ENCODE data around the gene UQCC5. TPM values are rescaled to one million over a fixed set of nuclear protein-coding genes. Genes with fewer than 3 reads are reported as not detected.

Gene UQCC5
- total and polyA plus RNA-seq, 4 donors = 3.3 to 39.9 (median 6.8) TPM

GRCh38 chr3:52568069-52568468 lies 31.7 kb downstream of the UQCC5 start:
- no peaks in the 10 kb centered on the region for H3K9me3 ChIP-seq (ENCODE audit: control insufficient read depth in 4 of 4, low read length in 3 of 4)
- H3K27ac ChIP-seq (ENCODE audit: low read depth in 1 of 2, low read length in 2 of 2) = no peak overlapping the region
- peaks cover 3 to 22% (median 10%) of the 10 kb centered on the region in 4 donors for H3K36me3 ChIP-seq (ENCODE audit: control insufficient read depth in 4 of 4, insufficient read depth in 3 of 4, low read depth in 1 of 4, low read length in 3 of 4)

GRCh38 chr3:52570076-52570475 lies 33.7 kb downstream of the UQCC5 start:
- H3K27me3 ChIP-seq (ENCODE audit: control insufficient read depth in 4 of 4, insufficient read depth in 4 of 4, low read length in 3 of 4) = no peaks in the 10 kb centered on the region
- peaks cover 3 to 25% (median 12%) of the 10 kb centered on the region in 4 donors for H3K36me3 ChIP-seq (ENCODE audit: control insufficient read depth in 4 of 4, insufficient read depth in 3 of 4, low read depth in 1 of 4, low read length in 3 of 4)
- no peaks in the 10 kb centered on the region for H3K9me3 ChIP-seq (ENCODE audit: control insufficient read depth in 4 of 4, low read length in 3 of 4)
- H3K27ac ChIP-seq (ENCODE audit: low read depth in 1 of 2, low read length in 2 of 2) = no peak overlapping the region
- no peaks in the 10 kb centered on the region for H3K4me1 ChIP-seq (ENCODE audit: control insufficient read depth in 4 of 4, insufficient read depth in 4 of 4, low read length in 3 of 4)
- 97% methylated on average over 4 of the region's 4 CpGs for WGBS
- no peak overlapping the region for H3K4me3 ChIP-seq (ENCODE audit: low read depth in 1 of 3, low read length in 3 of 3)
- no peak overlapping the region for H3K9ac ChIP-seq (ENCODE audit: low read depth in 1 of 2, low read length in 2 of 2)
- DNase-seq (ENCODE audit: low spot score) = no peak
- TF ChIP-seq RAD21 (IDR thresholded peaks at IDR 0.05) = no peak
- TF ChIP-seq FOXA2 (IDR thresholded peaks at IDR 0.05) = no peak
- TF ChIP-seq TAF1 (conservative IDR thresholded peaks at IDR 0.05) = no peak
- TF ChIP-seq FOXA1 (IDR thresholded peaks at IDR 0.05) = no peak
- TF ChIP-seq HNF4A (conservative IDR thresholded peaks at IDR 0.05) = no peak
- TF ChIP-seq RXRA (IDR thresholded peaks at IDR 0.05) = no peak
- no peak for TF ChIP-seq ZBTB33 (IDR thresholded peaks at IDR 0.05)
- TF ChIP-seq GABPA (IDR thresholded peaks at IDR 0.05 in 1 of 2, conservative IDR thresholded peaks at IDR 0.05 in 1 of 2) = no peak
- TF ChIP-seq MAX (IDR thresholded peaks at IDR 0.05) = no peak
- TF ChIP-seq YY1 (IDR thresholded peaks at IDR 0.05) = no peak
- TF ChIP-seq CTCF (IDR thresholded peaks at IDR 0.05; ENCODE audit: low read depth, low read length, missing input control) = no peak

More at GRCh38 chr3:52568069-52568468, 31.7 kb downstream of the UQCC5 start:
- DNase-seq (ENCODE audit: low spot score) = no peak
- no peak overlapping the region for H3K4me3 ChIP-seq (ENCODE audit: low read depth in 1 of 3, low read length in 3 of 3)
- H3K27me3 ChIP-seq (ENCODE audit: control insufficient read depth in 4 of 4, insufficient read depth in 4 of 4, low read length in 3 of 4) = no peaks in the 10 kb centered on the region
- no peak for TF ChIP-seq TAF1 (conservative IDR thresholded peaks at IDR 0.05)
- no peak for TF ChIP-seq CTCF (IDR thresholded peaks at IDR 0.05; ENCODE audit: low read depth, low read length, missing input control)
- TF ChIP-seq MAX (IDR thresholded peaks at IDR 0.05) = no peak
- no peak for TF ChIP-seq RXRA (IDR thresholded peaks at IDR 0.05)
- no peak for TF ChIP-seq GABPA (IDR thresholded peaks at IDR 0.05 in 1 of 2, conservative IDR thresholded peaks at IDR 0.05 in 1 of 2)
- no peak for TF ChIP-seq REST (IDR thresholded peaks at IDR 0.05)
- no peak for TF ChIP-seq HNF4G (IDR thresholded peaks at IDR 0.05)
- TF ChIP-seq YY1 (IDR thresholded peaks at IDR 0.05) = no peak
- no peak for TF ChIP-seq EGR1 (IDR thresholded peaks at IDR 0.05; ENCODE audit: low read depth in 2 of 2)
- WGBS = 98% methylated on average over 2 of the region's 2 CpGs
- H3K4me1 ChIP-seq (ENCODE audit: control insufficient read depth in 4 of 4, insufficient read depth in 4 of 4, low read length in 3 of 4) = no peaks in the 10 kb centered on the region
- H3K9ac ChIP-seq (ENCODE audit: low read depth in 1 of 2, low read length in 2 of 2) = no peak overlapping the region

Data from liver (tissue), 9 donors.